Measurements from ENCODE around the gene SH3BP5. TPM values are rescaled to one million over a fixed set of nuclear protein-coding genes. Genes with fewer than 3 reads are reported as not detected.

Gene SH3BP5
- total and polyA plus RNA-seq, 2 donors (not counting 1 experiment from before 2014, with no cell fraction given): 76.6 to 92.3 TPM

GRCh38 chr3:15256861-15257341 is 75.5 kb downstream of the SH3BP5 start:
- H3K9me3 Mint-ChIP-seq (ENCODE audit: insufficient read depth): no peaks in the 10 kb centered on the region
- Histone ChIP-seq H3K36me3 (replicated peaks in 1 of 2; ENCODE audit: control extremely low read depth in 1 of 2, control insufficient read depth in 1 of 2, extremely low read depth in 1 of 2, insufficient read depth in 2 of 2, low read length in 1 of 2) (peaks cover 22 to 99% of the 10 kb centered on the region in 2 experiments), H4K20me1 (ENCODE audit: control insufficient read depth, insufficient read depth, low read length, poor library complexity, severe bottlenecking) (peaks cover 72% of the 10 kb centered on the region), H3K79me2 (ENCODE audit: control insufficient read depth, insufficient read depth, low read length) (peaks cover 17% of the 10 kb centered on the region), H2AFZ (ENCODE audit: insufficient read depth, low read depth, low read length, poor library complexity, severe bottlenecking) (no peak overlapping the region), H3K9me3 (ENCODE audit: control extremely low read depth in 1 of 3, control insufficient read depth in 2 of 3, insufficient read depth in 1 of 3, low read length in 2 of 3) (no peaks in the 10 kb centered on the region), H3K27ac (ENCODE audit: low read length in 2 of 2) (peak overlapping the region in 1 of 2 donors; percentile 34), H3K4me3 (ENCODE audit: control extremely low read depth in 1 of 5, extremely low read depth in 1 of 5, insufficient read depth in 1 of 5, low read depth in 2 of 5, low read length in 4 of 5) (no peak overlapping the region), H3K4me1 (ENCODE audit: control insufficient read depth in 2 of 2, insufficient read depth in 2 of 2, low read length in 2 of 2) (no peaks in the 10 kb centered on the region), H3K27me3 (replicated peaks in 1 of 4; ENCODE audit: control extremely low read depth in 1 of 4, control insufficient read depth in 3 of 4, insufficient read depth in 4 of 4, low read length in 3 of 4) (no peaks in the 10 kb centered on the region), H3K9ac (ENCODE audit: low read length) (no peak overlapping the region), H3K4me2 (replicated peaks; ENCODE audit: low read depth, low read length, poor library complexity, severe bottlenecking) (no peak overlapping the region)
- H3K4me3 Mint-ChIP-seq: no peak overlapping the region
- ChIA-PET POLR2A (no interaction called here), CTCF (interaction anchor here (1.1 to 6.2 kb wide), 5 partner anchors 11 to 148 kb away, joined by 3 to 25 read pairs (median 4); no protein-coding TSS in a partner anchor)
- H3K27me3 Mint-ChIP-seq: no peaks in the 10 kb centered on the region
- 95% methylated on average over 7 of the region's 8 CpGs for WGBS (ENCODE audit: insufficient coverage)
- DNase-seq: no peak
- intact Hi-C loops (cut with micrococcal nuclease): no loop called here
- H3K27ac Mint-ChIP-seq: peak overlapping the region; percentile 42
- ATAC-seq (ENCODE audit: low read depth): no peak
- peaks cover 4% of the 10 kb centered on the region for H3K4me1 Mint-ChIP-seq
- TF ChIP-seq EZH2 (IDR thresholded peaks at IDR 0.05; ENCODE audit: borderline replicate concordance, insufficient read depth, low read depth, low read length, poor library complexity, severe bottlenecking): no peak
- no peak for TF ChIP-seq CTCF (IDR thresholded peaks at IDR 0.05)

- Mint-ChIP-seq H3K9me3 (ENCODE audit: insufficient read depth) (no peaks in the 10 kb centered on the region), H3K27me3 (no peaks in the 10 kb centered on the region), H3K27ac (no peak overlapping the region), H3K4me3 (no peak overlapping the region), H3K4me1 (no peaks in the 10 kb centered on the region)
- H3K27me3 ChIP-seq (replicated peaks in 1 of 4; ENCODE audit: control extremely low read depth in 1 of 4, control insufficient read depth in 3 of 4, insufficient read depth in 4 of 4, low read length in 3 of 4): no peaks in the 10 kb centered on the region
- TF ChIP-seq CTCF (IDR thresholded peaks at IDR 0.05) (no peak), EZH2 (IDR thresholded peaks at IDR 0.05; ENCODE audit: borderline replicate concordance, insufficient read depth, low read depth, low read length, poor library complexity, severe bottlenecking) (no peak)
- H3K4me3 ChIP-seq (ENCODE audit: control extremely low read depth in 1 of 5, extremely low read depth in 1 of 5, insufficient read depth in 1 of 5, low read depth in 2 of 5, low read length in 4 of 5): no peak overlapping the region
- ChIA-PET CTCF (interaction anchor here (0.7 to 6.2 kb wide), 7 partner anchors 18 to 150 kb away, joined by 3 to 25 read pairs (median 4); no protein-coding TSS in a partner anchor), POLR2A (no interaction called here)
- H3K4me2 ChIP-seq (replicated peaks; ENCODE audit: low read depth, low read length, poor library complexity, severe bottlenecking): no peak overlapping the region
- 100% methylated on average over 1 of the region's 2 CpGs for WGBS (ENCODE audit: insufficient coverage)
- H4K20me1 ChIP-seq (ENCODE audit: control insufficient read depth, insufficient read depth, low read length, poor library complexity, severe bottlenecking): peaks cover 55% of the 10 kb centered on the region
- peaks cover under 1% of the 10 kb centered on the region for H3K79me2 ChIP-seq (ENCODE audit: control insufficient read depth, insufficient read depth, low read length)
- no peak overlapping the region for H2AFZ ChIP-seq (ENCODE audit: insufficient read depth, low read depth, low read length, poor library complexity, severe bottlenecking)
- H3K27ac ChIP-seq (ENCODE audit: low read length in 2 of 2): peak overlapping the region in 1 of 2 donors; percentile 39
- no peaks in the 10 kb centered on the region for H3K9me3 ChIP-seq (ENCODE audit: control extremely low read depth in 1 of 3, control insufficient read depth in 2 of 3, insufficient read depth in 1 of 3, low read length in 2 of 3)
- H3K36me3 ChIP-seq (replicated peaks in 1 of 2; ENCODE audit: control extremely low read depth in 1 of 2, control insufficient read depth in 1 of 2, extremely low read depth in 1 of 2, insufficient read depth in 2 of 2, low read length in 1 of 2): peaks cover 17 to 97% of the 10 kb centered on the region in 2 experiments
- no peaks in the 10 kb centered on the region for H3K4me1 ChIP-seq (ENCODE audit: control insufficient read depth in 2 of 2, insufficient read depth in 2 of 2, low read length in 2 of 2)
- H3K9ac ChIP-seq (ENCODE audit: low read length): no peak overlapping the region
- intact Hi-C loops (cut with micrococcal nuclease): no loop called here
- ATAC-seq (ENCODE audit: low read depth) (no peak), DNase-seq (no peak)
Measured at GRCh38 chr3:15255215-15255614, 77.2 kb downstream of the SH3BP5 start.

All from B cell (primary cell).